Measurements from ENCODE around the gene TIMP2. TPM values are rescaled to one million over a fixed set of nuclear protein-coding genes. Genes with fewer than 3 reads are reported as not detected.

TIMP2 gene
- total and polyA plus RNA-seq, 2 of the 8 experiments (the other 6 are each of a cell fraction or from before 2014, with no cell fraction given): 18.2 to 43.3 TPM

DNA sequence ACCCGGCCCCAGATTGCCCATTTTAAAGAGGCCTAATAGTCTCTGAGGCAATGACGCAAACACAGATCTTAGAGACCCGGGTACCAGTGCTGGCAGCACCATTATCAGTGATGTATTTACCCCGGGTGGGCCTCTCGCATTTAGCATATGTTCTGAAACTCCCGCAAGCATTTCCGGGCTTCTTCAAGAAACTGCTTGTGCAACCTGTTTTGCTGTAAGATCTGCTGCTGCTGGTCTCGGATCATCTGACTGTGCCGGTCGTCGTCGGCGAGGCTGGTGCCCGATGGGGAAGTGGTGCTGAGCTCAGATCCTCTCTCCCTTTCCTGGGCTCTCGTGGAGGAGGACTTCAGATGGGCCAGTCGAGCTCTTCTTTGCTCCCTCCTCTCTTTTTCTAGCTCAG, 34.7 kb downstream of the TIMP2 start (continued):
- TF ChIP-seq, protein P1, sequence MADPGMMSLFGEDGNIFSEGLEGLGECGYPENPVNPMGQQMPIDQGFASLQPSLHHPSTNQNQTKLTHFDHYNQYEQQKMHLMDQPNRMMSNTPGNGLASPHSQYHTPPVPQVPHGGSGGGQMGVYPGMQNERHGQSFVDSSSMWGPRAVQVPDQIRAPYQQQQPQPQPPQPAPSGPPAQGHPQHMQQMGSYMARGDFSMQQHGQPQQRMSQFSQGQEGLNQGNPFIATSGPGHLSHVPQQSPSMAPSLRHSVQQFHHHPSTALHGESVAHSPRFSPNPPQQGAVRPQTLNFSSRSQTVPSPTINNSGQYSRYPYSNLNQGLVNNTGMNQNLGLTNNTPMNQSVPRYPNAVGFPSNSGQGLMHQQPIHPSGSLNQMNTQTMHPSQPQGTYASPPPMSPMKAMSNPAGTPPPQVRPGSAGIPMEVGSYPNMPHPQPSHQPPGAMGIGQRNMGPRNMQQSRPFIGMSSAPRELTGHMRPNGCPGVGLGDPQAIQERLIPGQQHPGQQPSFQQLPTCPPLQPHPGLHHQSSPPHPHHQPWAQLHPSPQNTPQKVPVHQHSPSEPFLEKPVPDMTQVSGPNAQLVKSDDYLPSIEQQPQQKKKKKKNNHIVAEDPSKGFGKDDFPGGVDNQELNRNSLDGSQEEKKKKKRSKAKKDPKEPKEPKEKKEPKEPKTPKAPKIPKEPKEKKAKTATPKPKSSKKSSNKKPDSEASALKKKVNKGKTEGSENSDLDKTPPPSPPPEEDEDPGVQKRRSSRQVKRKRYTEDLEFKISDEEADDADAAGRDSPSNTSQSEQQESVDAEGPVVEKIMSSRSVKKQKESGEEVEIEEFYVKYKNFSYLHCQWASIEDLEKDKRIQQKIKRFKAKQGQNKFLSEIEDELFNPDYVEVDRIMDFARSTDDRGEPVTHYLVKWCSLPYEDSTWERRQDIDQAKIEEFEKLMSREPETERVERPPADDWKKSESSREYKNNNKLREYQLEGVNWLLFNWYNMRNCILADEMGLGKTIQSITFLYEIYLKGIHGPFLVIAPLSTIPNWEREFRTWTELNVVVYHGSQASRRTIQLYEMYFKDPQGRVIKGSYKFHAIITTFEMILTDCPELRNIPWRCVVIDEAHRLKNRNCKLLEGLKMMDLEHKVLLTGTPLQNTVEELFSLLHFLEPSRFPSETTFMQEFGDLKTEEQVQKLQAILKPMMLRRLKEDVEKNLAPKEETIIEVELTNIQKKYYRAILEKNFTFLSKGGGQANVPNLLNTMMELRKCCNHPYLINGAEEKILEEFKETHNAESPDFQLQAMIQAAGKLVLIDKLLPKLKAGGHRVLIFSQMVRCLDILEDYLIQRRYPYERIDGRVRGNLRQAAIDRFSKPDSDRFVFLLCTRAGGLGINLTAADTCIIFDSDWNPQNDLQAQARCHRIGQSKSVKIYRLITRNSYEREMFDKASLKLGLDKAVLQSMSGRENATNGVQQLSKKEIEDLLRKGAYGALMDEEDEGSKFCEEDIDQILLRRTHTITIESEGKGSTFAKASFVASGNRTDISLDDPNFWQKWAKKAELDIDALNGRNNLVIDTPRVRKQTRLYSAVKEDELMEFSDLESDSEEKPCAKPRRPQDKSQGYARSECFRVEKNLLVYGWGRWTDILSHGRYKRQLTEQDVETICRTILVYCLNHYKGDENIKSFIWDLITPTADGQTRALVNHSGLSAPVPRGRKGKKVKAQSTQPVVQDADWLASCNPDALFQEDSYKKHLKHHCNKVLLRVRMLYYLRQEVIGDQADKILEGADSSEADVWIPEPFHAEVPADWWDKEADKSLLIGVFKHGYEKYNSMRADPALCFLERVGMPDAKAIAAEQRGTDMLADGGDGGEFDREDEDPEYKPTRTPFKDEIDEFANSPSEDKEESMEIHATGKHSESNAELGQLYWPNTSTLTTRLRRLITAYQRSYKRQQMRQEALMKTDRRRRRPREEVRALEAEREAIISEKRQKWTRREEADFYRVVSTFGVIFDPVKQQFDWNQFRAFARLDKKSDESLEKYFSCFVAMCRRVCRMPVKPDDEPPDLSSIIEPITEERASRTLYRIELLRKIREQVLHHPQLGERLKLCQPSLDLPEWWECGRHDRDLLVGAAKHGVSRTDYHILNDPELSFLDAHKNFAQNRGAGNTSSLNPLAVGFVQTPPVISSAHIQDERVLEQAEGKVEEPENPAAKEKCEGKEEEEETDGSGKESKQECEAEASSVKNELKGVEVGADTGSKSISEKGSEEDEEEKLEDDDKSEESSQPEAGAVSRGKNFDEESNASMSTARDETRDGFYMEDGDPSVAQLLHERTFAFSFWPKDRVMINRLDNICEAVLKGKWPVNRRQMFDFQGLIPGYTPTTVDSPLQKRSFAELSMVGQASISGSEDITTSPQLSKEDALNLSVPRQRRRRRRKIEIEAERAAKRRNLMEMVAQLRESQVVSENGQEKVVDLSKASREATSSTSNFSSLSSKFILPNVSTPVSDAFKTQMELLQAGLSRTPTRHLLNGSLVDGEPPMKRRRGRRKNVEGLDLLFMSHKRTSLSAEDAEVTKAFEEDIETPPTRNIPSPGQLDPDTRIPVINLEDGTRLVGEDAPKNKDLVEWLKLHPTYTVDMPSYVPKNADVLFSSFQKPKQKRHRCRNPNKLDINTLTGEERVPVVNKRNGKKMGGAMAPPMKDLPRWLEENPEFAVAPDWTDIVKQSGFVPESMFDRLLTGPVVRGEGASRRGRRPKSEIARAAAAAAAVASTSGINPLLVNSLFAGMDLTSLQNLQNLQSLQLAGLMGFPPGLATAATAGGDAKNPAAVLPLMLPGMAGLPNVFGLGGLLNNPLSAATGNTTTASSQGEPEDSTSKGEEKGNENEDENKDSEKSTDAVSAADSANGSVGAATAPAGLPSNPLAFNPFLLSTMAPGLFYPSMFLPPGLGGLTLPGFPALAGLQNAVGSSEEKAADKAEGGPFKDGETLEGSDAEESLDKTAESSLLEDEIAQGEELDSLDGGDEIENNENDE (IDR thresholded peaks at IDR 0.05; ENCODE audit: insufficient replicate concordance, low read length): no peak
- no peak for TF ChIP-seq BACH1 (IDR thresholded peaks at IDR 0.05; ENCODE audit: low read length)
- TF ChIP-seq KDM4A (IDR thresholded peaks at IDR 0.05; ENCODE audit: low read depth, low read length, severe bottlenecking): no peak
- no peak for TF ChIP-seq FOSL1 (IDR thresholded peaks at IDR 0.05; ENCODE audit: insufficient read depth, low read depth, low read length)
- TF ChIP-seq TBP (IDR thresholded peaks at IDR 0.05; ENCODE audit: low read depth, low read length): no peak

Data from H1 (cell line).